Measurements from ENCODE around the gene APAF1.

The APAF1 gene

DNA sequence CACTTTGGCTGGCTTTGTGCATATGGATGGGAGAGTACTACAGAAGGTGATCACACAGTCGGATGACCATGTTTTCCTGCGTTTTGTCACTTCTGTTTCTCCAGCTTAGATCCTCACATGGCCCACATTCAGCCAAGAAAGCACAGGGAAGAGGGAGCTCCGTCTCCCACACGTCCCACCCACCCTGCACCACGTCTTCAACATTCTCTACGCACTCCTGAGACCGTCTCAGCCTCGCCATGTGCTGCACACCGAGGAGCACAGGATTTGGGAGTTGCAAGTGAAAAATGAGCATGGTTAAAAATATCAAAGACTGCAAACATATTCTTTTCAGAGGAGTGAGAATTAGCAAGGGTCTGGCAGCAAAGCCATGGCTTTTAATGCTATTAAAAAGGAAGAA lies 122.2 kb downstream of the APAF1 start:
- DNase-seq, result no peak
- TF ChIP-seq, protein P1, sequence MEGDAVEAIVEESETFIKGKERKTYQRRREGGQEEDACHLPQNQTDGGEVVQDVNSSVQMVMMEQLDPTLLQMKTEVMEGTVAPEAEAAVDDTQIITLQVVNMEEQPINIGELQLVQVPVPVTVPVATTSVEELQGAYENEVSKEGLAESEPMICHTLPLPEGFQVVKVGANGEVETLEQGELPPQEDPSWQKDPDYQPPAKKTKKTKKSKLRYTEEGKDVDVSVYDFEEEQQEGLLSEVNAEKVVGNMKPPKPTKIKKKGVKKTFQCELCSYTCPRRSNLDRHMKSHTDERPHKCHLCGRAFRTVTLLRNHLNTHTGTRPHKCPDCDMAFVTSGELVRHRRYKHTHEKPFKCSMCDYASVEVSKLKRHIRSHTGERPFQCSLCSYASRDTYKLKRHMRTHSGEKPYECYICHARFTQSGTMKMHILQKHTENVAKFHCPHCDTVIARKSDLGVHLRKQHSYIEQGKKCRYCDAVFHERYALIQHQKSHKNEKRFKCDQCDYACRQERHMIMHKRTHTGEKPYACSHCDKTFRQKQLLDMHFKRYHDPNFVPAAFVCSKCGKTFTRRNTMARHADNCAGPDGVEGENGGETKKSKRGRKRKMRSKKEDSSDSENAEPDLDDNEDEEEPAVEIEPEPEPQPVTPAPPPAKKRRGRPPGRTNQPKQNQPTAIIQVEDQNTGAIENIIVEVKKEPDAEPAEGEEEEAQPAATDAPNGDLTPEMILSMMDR (IDR thresholded peaks at IDR 0.05), result no peak
- Histone ChIP-seq H3K4me3 (no peak overlapping the region), H3K27ac (no peak overlapping the region), H3K36me3 (peaks cover 0 to 10% (median 0%) of the 10 kb centered on the region in 3 donors), H3K27me3 (no peaks in the 10 kb centered on the region), H3K9me3 (no peaks in the 10 kb centered on the region), H3K4me1 (no peaks in the 10 kb centered on the region)
- intact Hi-C loops (cut with DNase I; ENCODE audit: low total_unique reads), result no loop called here

DNA sequence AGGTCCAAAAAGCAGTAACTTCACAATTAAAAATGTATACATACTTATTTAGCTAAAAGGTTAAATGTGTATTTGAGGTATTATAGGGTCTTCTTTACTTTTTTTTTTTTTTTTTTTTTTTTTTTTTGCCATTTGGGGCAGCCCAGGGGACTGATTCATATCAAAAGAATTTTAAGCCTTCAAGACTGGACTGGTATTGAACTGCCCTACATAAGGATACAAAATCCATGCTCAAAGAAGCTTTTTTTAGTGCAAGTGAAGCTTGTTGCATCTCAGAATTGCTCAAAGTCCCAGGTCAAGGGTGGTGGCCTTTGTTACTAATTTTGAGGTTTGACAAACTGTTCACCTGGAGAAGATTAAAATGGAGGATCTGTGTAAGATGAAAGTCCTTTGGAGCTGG lies 124.0 kb downstream of the APAF1 start:
- DNase-seq, result no peak
- TF ChIP-seq, protein P1 (IDR thresholded peaks at IDR 0.05), result no peak
- Histone ChIP-seq H3K9me3 (no peaks in the 10 kb centered on the region), H3K27me3 (no peaks in the 10 kb centered on the region), H3K36me3 (peaks cover 4 to 20% (median 12%) of the 10 kb centered on the region in 3 donors), H3K4me1 (no peaks in the 10 kb centered on the region), H3K27ac (no peak overlapping the region), H3K4me3 (no peak overlapping the region)
- intact Hi-C loops (cut with DNase I; ENCODE audit: low total_unique reads), result no loop called here

DNA sequence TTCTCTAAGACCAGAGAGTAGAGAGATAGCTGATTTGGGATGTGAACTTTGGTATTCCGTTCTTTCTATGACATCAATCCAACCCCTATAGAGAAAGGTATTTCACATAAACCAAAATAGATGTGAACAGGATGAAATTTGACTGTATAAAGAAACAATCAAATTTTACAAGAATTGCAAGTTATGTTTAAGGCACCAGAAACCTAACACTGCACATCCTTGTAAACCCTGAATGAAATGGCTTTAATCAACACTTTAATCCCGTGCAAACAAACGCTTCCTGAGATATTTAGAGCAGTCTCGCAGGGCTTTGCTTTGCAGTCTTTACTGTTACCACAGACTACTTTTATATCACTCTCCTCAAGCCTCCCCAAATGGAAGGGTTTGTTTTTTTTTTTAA lies 125.1 kb downstream of the APAF1 start:
- Histone ChIP-seq H3K36me3 (peaks cover 4 to 20% (median 12%) of the 10 kb centered on the region in 3 donors), H3K4me3 (no peak overlapping the region), H3K4me1 (no peaks in the 10 kb centered on the region), H3K27me3 (no peaks in the 10 kb centered on the region), H3K27ac (no peak overlapping the region), H3K9me3 (no peaks in the 10 kb centered on the region)
- TF ChIP-seq, protein P1 (IDR thresholded peaks at IDR 0.05), result no peak
- intact Hi-C loops (cut with DNase I; ENCODE audit: low total_unique reads), result no loop called here
- no peak for DNase-seq

DNA sequence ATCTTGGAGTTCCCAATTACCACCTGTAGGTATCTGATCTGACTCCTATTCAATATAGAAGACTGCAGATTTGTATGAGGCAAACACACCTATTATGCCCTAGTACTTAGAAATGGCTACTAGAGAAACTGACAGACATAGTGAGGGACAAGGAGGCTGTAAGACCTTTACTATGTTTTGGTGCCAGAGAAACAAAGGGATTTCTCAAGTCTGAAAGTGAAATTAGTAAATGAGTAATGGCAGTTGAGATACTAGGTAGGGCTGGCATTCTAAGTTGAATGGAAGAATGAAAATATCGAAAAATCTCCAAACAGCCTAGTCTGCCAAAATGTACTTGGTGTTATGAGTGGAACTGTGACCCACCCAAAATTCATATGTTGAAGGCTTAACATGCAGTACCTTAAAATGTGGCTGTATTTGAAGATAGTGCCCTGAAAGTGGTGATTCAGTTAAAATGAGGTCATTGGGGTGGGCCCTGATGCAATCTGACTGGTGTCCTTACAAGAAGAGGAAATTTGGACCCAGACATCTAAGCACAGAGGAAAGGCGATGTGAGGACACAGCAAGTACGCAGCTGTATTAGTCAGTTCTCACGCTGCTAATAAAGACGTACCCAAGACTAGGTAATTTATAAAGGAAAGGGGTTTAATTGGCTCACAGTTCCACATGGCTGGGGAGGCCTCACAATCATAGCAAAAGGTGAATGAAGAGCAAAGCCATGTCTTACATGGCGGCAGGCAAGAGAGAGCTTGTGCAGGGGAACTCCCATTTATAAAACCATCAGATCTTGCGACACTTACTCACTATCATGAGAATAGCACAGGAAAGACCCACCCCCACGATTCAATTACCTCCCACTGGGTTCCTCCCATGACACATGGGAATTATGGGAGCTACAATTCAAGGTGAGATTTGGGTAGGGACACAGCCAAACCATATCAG lies 127.0 kb downstream of the APAF1 start:
- Histone ChIP-seq H3K9me3 (no peaks in the 10 kb centered on the region), H3K4me1 (no peaks in the 10 kb centered on the region), H3K27ac (no peak overlapping the region), H3K27me3 (no peaks in the 10 kb centered on the region), H3K4me3 (no peak overlapping the region), H3K36me3 (peaks cover 4 to 20% (median 12%) of the 10 kb centered on the region in 3 donors)
- intact Hi-C loops (cut with DNase I; ENCODE audit: low total_unique reads), result no loop called here
- no peak for DNase-seq
- TF ChIP-seq, protein P1 (IDR thresholded peaks at IDR 0.05), result no peak

DNA sequence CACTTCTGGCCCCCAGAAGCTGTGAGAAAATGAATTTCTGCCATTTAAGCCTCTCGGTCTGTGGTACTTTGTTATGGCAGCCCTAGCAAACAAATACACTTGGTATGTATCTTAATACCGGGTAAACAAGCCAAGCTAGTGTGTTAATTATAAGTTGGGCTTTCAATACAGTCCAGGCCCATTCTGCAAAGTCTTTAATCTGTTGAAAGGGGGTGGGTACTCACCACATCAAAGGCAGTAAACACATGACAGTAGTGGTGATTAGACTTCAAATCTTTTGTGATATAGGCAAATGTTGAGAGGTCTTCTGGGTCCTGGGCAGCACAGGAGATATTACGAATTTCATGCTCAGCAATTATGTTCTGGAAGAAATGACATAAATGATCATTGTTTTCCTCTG lies 127.7 kb downstream of the APAF1 start:
- no peak for DNase-seq
- no peak overlapping the region for H3K4me3 ChIP-seq
- H3K4me1 ChIP-seq, result no peaks in the 10 kb centered on the region
- TF ChIP-seq, protein P1 (IDR thresholded peaks at IDR 0.05), result no peak
- H3K36me3 ChIP-seq, result peaks cover 4 to 20% (median 12%) of the 10 kb centered on the region in 3 donors
- intact Hi-C loops (cut with DNase I; ENCODE audit: low total_unique reads), result no loop called here
- no peak overlapping the region for H3K27ac ChIP-seq
- H3K9me3 ChIP-seq, result no peaks in the 10 kb centered on the region
- no peaks in the 10 kb centered on the region for H3K27me3 ChIP-seq
